GM15510 (cell line): ENCODE measurements around the gene ARID4A.
A peak's percentile ranks its signal among the peaks of the same experiment; 100 is the strongest.

Experiments
- POLR2A ChIP-seq: IDR thresholded peaks from 3 replicates; pipeline ENCODE4 v1.6.1; 2011; ENCODE audit warnings: borderline replicate concordance; ENCODE audit not compliant: insufficient read length; ENCODE audit errors: extremely low read depth

Gene ARID4A

DNA sequence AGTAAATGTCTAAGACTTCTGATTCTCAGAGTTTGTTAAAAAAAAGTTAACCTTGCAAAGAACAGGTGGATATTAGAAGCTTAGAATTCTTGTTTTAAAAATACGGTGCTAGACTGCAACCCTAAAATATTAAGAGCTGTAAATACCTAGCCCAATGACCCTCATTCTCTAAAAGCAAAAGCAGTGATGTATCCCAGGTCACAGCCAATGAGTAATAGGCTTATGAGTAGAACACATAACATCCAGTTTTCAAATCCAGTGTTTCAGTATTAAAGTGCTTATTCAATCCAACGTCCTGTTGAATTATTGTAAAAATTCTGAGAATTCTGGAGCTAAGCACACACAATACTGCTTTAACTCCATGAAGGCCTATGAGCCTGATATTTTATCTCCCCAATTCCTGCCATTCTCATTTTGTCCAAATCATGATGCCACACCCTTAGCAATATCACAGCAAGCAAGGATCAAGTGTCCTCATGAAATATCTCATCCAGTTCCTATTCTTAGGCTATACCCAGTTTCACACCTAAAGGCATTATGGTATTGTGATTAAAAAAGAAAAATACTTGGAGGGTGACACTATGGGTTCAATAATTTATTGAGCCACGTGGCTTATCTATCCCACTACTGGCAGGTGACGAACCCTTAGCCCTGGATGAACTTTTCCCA is 15.3 kb upstream of the ARID4A start:
- no peak for TF ChIP-seq POLR2A

GRCh38 chr14:58283730-58284129 is 14.6 kb upstream of the ARID4A start:
- no peak for TF ChIP-seq POLR2A

DNA sequence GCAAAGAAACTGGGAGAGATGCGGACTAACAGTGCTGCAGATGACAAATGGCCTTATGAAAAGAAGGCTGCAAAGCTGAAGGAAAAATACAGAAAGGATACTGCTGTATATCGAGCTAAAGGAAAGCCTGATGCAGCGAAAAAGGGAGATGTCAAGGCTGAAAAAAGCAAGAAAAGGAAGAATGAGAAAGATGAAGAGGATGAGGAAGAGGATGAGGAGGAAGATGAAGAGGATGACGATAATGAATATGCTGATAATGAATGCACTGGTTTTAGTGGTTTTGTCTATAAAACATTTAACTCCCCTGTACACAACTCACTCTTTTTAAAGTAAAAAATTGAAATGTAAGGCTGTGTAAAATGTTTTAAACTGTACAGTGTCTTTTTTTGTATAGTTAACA is 13.2 kb upstream of the ARID4A start:
- no peak for TF ChIP-seq POLR2A

GRCh38 chr14:58287607-58288042 is 10.7 kb upstream of the ARID4A start:
- no peak for TF ChIP-seq POLR2A

GRCh38 chr14:58288106-58288792 is 10.1 kb upstream of the ARID4A start:
- no peak for TF ChIP-seq POLR2A

DNA sequence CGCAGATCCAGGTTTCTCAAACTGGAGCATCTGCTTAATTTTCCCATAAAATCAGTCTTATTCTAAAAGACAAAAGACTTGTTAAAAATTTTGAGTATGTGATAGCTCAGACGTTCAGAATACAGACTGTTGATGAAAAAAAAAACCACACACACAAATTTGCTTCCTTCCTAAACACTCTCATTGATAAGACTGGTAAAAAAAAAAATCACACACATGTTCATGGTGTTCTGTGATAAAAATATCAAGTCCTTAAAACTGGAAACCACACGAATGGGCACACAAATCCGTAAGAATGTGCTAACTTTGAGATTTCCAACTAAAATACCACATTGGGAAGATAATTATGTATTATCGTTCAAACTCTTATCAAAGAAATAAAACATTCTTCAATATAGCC is 6.7 kb upstream of the ARID4A start:
- no peak for TF ChIP-seq POLR2A

GRCh38 chr14:58292187-58292586 is 6.2 kb upstream of the ARID4A start:
- no peak for TF ChIP-seq POLR2A

- TF ChIP-seq POLR2A = no peak
These were observed 4.2 kb upstream of the ARID4A start for GRCh38 chr14:58294201-58294600.

DNA sequence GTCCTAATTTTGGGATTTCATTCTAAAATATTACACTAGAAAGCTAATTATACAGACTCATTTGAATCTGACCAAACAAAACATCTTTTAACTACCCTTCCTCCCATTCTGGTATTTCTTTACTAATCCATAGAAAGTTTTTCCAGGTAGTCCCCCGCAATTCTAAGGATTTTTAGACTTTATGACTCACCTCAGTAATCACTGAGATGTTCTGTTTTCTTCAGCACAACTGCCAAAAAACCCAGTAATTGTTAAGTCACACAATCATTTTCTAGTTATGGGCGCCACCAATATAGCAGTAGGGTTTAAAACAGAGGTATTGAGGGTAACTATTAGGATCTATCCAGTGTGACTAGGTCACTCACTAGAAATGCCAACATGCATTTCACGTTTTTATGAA is 1.6 kb upstream of the ARID4A start:
- no peak for TF ChIP-seq POLR2A

DNA sequence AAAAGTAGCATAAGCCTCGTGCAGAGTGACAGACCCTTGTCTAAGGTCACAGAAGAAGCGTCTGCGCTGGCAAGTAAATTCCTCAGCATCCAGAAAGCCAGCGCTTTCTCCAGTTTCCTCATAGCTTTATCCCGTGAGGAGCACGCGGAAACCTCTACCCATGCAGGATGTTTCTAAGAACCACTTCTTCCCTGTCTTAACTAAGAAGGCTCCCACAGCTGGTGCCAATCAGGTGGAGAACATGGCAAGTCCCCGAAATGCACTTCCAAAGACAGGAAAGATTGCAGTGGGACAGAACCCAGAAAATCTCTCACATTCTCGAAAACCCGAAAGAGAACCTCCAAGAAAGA is 968 bp upstream of the ARID4A start:
- TF ChIP-seq POLR2A = no peak

- peak; percentile 83 for TF ChIP-seq POLR2A
These were observed 436 bp upstream of the ARID4A start for GRCh38 chr14:58297762-58298476.

GRCh38 chr14:58299401-58300330 is 1.3 kb downstream of the ARID4A start:
- no peak for TF ChIP-seq POLR2A

DNA sequence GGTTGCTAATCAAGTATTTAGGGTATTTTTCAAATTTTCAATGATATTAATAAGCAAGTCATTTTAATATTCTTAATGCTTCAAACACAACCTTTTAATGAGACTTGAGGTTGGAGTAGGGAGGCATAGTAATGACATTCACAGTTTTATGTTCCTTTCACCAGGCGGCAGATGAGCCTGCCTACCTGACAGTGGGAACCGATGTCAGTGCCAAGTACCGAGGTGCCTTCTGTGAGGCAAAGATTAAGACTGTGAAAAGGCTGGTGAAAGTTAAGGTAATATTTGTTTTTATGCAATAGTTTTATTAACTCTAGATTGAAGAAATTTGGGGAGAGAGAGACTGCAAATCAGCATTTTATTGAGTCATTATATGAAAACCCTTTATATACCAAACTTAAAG is 3.1 kb downstream of the ARID4A start:
- no peak for TF ChIP-seq POLR2A

GRCh38 chr14:58305730-58306129 is 7.4 kb downstream of the ARID4A start:
- no peak for TF ChIP-seq POLR2A
